PFSK-1 (cell line): ENCODE data around the gene MYO7A.

ENCODE experiments used
- FOXP2 ChIP-seq: optimal IDR thresholded peaks from 2 replicates; pipeline ENCODE3; 2011; ENCODE audit warnings: borderline replicate concordance, control low read depth, inconsistent platforms; ENCODE audit not compliant: insufficient read depth; ENCODE audit errors: extremely low read length, extremely low read depth
- REST ChIP-seq, 2 experiments: IDR thresholded peaks; 2 replicates each; pipeline versions ENCODE4 v1.6.1 to v1.8.0; 2011 to 2012; ENCODE audit warnings: low read depth in 2 of 2, low read length in 2 of 2, control low read depth in 1 of 2, inconsistent platforms in 1 of 2, mild to moderate bottlenecking in 1 of 2, moderate library complexity in 1 of 2; ENCODE audit not compliant: insufficient read depth in 1 of 2
- SIN3A ChIP-seq: IDR thresholded peaks from 2 replicates; pipeline ENCODE4 v1.6.1; 2012; ENCODE audit warnings: mild to moderate bottlenecking, low read length, moderate library complexity, borderline replicate concordance; ENCODE audit not compliant: insufficient read depth

GRCh38 chr11:77111277-77111676 is 16.8 kb upstream of the MYO7A start:
- no peak for TF ChIP-seq FOXP2
- TF ChIP-seq SIN3A = no peak
- TF ChIP-seq REST (IDR thresholded peaks at IDR 0.05; ENCODE audit: insufficient read depth in 1 of 2, low read depth in 2 of 2, low read length in 2 of 2) = no peak
